ENCODE results near the gene C20orf173. TPM values are rescaled to one million over a fixed set of nuclear protein-coding genes. Genes with fewer than 3 reads are reported as not detected.

The C20orf173 gene
- total RNA-seq, 1 experiment from 2014 or later: not detected

- H3K9me3 ChIP-seq (ENCODE audit: control insufficient read depth, insufficient read depth, low read depth, low read length): no peaks in the 10 kb centered on the region
- CTCF ChIA-PET: interaction anchor here (0.6 kb wide), 2 partner anchors 51 to 196 kb away, joined by 4 to 5 read pairs; no protein-coding TSS in a partner anchor
- in situ Hi-C loops (cut with HindIII; ENCODE audit: low pct_unique_long_range_greater_than_20kb, low sequenced_read_pairs) (no loop called here), intact Hi-C loops (cut with micrococcal nuclease; ENCODE audit: unreplicated experiment) (no loop called here)
- TF ChIP-seq CTCF (IDR thresholded peaks at IDR 0.05): no peak
- no peak for TF ChIP-seq SIN3A (IDR thresholded peaks at IDR 0.05; ENCODE audit: borderline replicate concordance, insufficient read depth, low read depth, low read length)
- TF ChIP-seq POLR2AphosphoS5 (IDR thresholded peaks at IDR 0.05; ENCODE audit: low read depth, low read length): no peak
- no peak for TF ChIP-seq TCF7L2 (IDR thresholded peaks at IDR 0.05; ENCODE audit: low read depth, low read length)
- no peak for TF ChIP-seq REST (IDR thresholded peaks at IDR 0.05; ENCODE audit: insufficient read depth in 1 of 2, low read depth in 2 of 2, low read length in 1 of 2)
- ATAC-seq (no peak), DNase-seq (ENCODE audit: low read depth, low spot score) (no peak)
- POLR2A ChIA-PET: no interaction called here
- BruUV-seq (replicated peaks): no TSS peak
- H3K27me3 ChIP-seq (ENCODE audit: control insufficient read depth, insufficient read depth, low read length): no peaks in the 10 kb centered on the region
- no peak overlapping the region for H3K4me3 ChIP-seq (ENCODE audit: low read depth in 2 of 2, low read length in 2 of 2)
- no peaks in the 10 kb centered on the region for H3K4me1 ChIP-seq (ENCODE audit: control insufficient read depth, insufficient read depth, low read length)
- H3K36me3 ChIP-seq (ENCODE audit: control insufficient read depth, insufficient read depth, low read length): peaks cover 8% of the 10 kb centered on the region
- no peak overlapping the region for H3K27ac ChIP-seq (ENCODE audit: low read length)
Observed at GRCh38 chr20:35497320-35497719, 32.1 kb downstream of the C20orf173 start.

GRCh38 chr20:35496481-35496880, 33.0 kb downstream of the C20orf173 start:
- POLR2A ChIA-PET: no interaction called here
- in situ Hi-C loops (cut with HindIII; ENCODE audit: low pct_unique_long_range_greater_than_20kb, low sequenced_read_pairs): no loop called here

More at GRCh38 chr20:35496481-35496880, 33.0 kb downstream of the C20orf173 start:
- Histone ChIP-seq H3K27me3 (ENCODE audit: control insufficient read depth, insufficient read depth, low read length) (no peaks in the 10 kb centered on the region), H3K36me3 (ENCODE audit: control insufficient read depth, insufficient read depth, low read length) (peaks cover 8% of the 10 kb centered on the region; the same call in 1 of the 2 replicates), H3K4me1 (ENCODE audit: control insufficient read depth, insufficient read depth, low read length) (no peaks in the 10 kb centered on the region), H3K4me3 (ENCODE audit: low read depth in 2 of 2, low read length in 2 of 2) (no peak overlapping the region), H3K9me3 (ENCODE audit: control insufficient read depth, insufficient read depth, low read depth, low read length) (no peaks in the 10 kb centered on the region), H3K27ac (ENCODE audit: low read length) (no peak overlapping the region)
- intact Hi-C loops (cut with micrococcal nuclease; ENCODE audit: unreplicated experiment): no loop called here
- no TSS peak for BruUV-seq (replicated peaks)
- no peak for DNase-seq (ENCODE audit: low read depth, low spot score)
- ATAC-seq: no peak
- CTCF ChIA-PET: no interaction called here
- TF ChIP-seq REST (IDR thresholded peaks at IDR 0.05; ENCODE audit: insufficient read depth in 1 of 2, low read depth in 2 of 2, low read length in 1 of 2) (no peak), CTCF (IDR thresholded peaks at IDR 0.05) (no peak), SIN3A (IDR thresholded peaks at IDR 0.05; ENCODE audit: borderline replicate concordance, insufficient read depth, low read depth, low read length) (no peak), TCF7L2 (IDR thresholded peaks at IDR 0.05; ENCODE audit: low read depth, low read length) (no peak), POLR2AphosphoS5 (IDR thresholded peaks at IDR 0.05; ENCODE audit: low read depth, low read length) (no peak)

Measured in Panc1 (cell line).